Measurements from ENCODE around the gene ANKS1A. TPM values are rescaled to one million over a fixed set of nuclear protein-coding genes. Genes with fewer than 3 reads are reported as not detected.

Gene ANKS1A
- total RNA-seq, 1 experiment from 2014 or later = 26.5 TPM

GRCh38 chr6:35078896-35079295 lies 189.8 kb downstream of the ANKS1A start:
- peaks cover 11 to 47% (median 46%) of the 10 kb centered on the region in 3 experiments for H3K36me3 Mint-ChIP-seq (ENCODE audit: insufficient read depth in 1 of 3, low read depth in 3 of 3)
- Histone ChIP-seq H2AFZ (ENCODE audit: low read length) (no peak overlapping the region), H3K4ac (ENCODE audit: low read depth, low read length) (no peak overlapping the region), H2BK15ac (ENCODE audit: low read depth, low read length) (no peak overlapping the region), H3K9me3 (ENCODE audit: control insufficient read depth, low read depth, low read length) (no peaks in the 10 kb centered on the region), H3K9ac (ENCODE audit: extremely low read depth, insufficient read length, low read length) (no peak overlapping the region), H3K14ac (ENCODE audit: insufficient read depth, low read length) (no peak overlapping the region), H3K18ac (ENCODE audit: insufficient read length, low read depth, low read length) (no peak overlapping the region), H3K27me3 (ENCODE audit: insufficient read depth, low read length) (no peaks in the 10 kb centered on the region), H2AK5ac (ENCODE audit: insufficient read length, low read length) (no peak overlapping the region), H4K8ac (replicated peaks; ENCODE audit: insufficient read length, low read depth, low read length) (no peak overlapping the region), H3K79me2 (ENCODE audit: insufficient read depth, low read length) (no peaks in the 10 kb centered on the region), H3K23me2 (ENCODE audit: insufficient read length, low read depth, low read length, poor library complexity, severe bottlenecking) (no peaks in the 10 kb centered on the region), H3K4me2 (ENCODE audit: insufficient read depth, insufficient read length, low read length) (no peak overlapping the region), H4K5ac (ENCODE audit: insufficient read length, low read depth, low read length) (no peak overlapping the region), H3K23ac (ENCODE audit: insufficient read length, low read depth, low read length) (no peak overlapping the region), H4K20me1 (ENCODE audit: control insufficient read depth, insufficient read depth, insufficient read length) (no peaks in the 10 kb centered on the region), H3K4me1 (ENCODE audit: insufficient read depth, low read length) (no peaks in the 10 kb centered on the region), H4K91ac (ENCODE audit: insufficient read length, low read depth, low read length) (no peak overlapping the region), H2BK12ac (ENCODE audit: insufficient read length, low read depth, low read length) (no peak overlapping the region), H2BK5ac (ENCODE audit: insufficient read length, low read length) (no peak overlapping the region), H3T11ph (ENCODE audit: low read length) (no peak overlapping the region), H2BK20ac (ENCODE audit: low read depth, low read length, poor library complexity, severe bottlenecking) (no peak overlapping the region), H3K56ac (ENCODE audit: insufficient read length, low read depth, low read length) (no peak overlapping the region), H2BK120ac (ENCODE audit: low read depth, low read length, poor library complexity, severe bottlenecking) (no peak overlapping the region), H3K79me1 (ENCODE audit: insufficient read depth, low read depth, low read length, poor library complexity, severe bottlenecking) (no peaks in the 10 kb centered on the region), H3K27ac (ENCODE audit: insufficient read length, low read depth, low read length) (no peak overlapping the region)
- no peak for DNase-seq
- H3K27me3 Mint-ChIP-seq (ENCODE audit: low read depth) = no peaks in the 10 kb centered on the region
- no peak for TF ChIP-seq CTCF (conservative IDR thresholded peaks at IDR 0.05)
- no peak overlapping the region for H3K4me3 Mint-ChIP-seq
- peaks cover 18 to 23% of the 10 kb centered on the region in 2 experiments for H3K4me1 Mint-ChIP-seq
- WGBS (ENCODE audit: extremely low coverage, insufficient read length, low lambda C conversion rate) = no CpG with 5 or more reads among the region's 11 CpGs
- no peaks in the 10 kb centered on the region; a peak in 1 of 5 replicates for H3K9me3 Mint-ChIP-seq
- peak overlapping the region in 1 of 3 experiments; percentile 14; a peak in 1 of 7 replicates for H3K27ac Mint-ChIP-seq

All from H9 (cell line).